ENCODE data around the gene ZG16B. TPM values are rescaled to one million over a fixed set of nuclear protein-coding genes. Genes with fewer than 3 reads are reported as not detected.

Gene ZG16B
- total RNA-seq, 1 experiment from 2014 or later, result not detected

- Mint-ChIP-seq H3K27me3 (ENCODE audit: low read depth) (peaks cover 35% of the 10 kb centered on the region), H3K4me1 (peaks cover 20% of the 10 kb centered on the region), H3K36me3 (no peaks in the 10 kb centered on the region), H3K9me3 (no peaks in the 10 kb centered on the region), H3K4me3 (no peak overlapping the region), H3K27ac (no peak overlapping the region)
- ChIA-PET POLR2A (interaction anchor here (1.0 kb wide), 1 partner anchor 123 kb away, joined by 3 read pairs; no protein-coding TSS in a partner anchor), CTCF (interaction anchor here (1.3 to 1.5 kb wide), 2 partner anchors 28 to 144 kb away, joined by 4 to 5 read pairs; no protein-coding TSS in a partner anchor)
- DNase-seq (ENCODE audit: low spot score) (peak; percentile 7), ATAC-seq (peak; percentile 24)
- TF ChIP-seq NFATC4 (CRISPR knock-in tag; IDR thresholded peaks at IDR 0.05), result no peak
- no peak for TF ChIP-seq TP53 (CRISPR knock-in tag; IDR thresholded peaks at IDR 0.05)
- TF ChIP-seq NR3C1 (CRISPR knock-in tag; conservative IDR thresholded peaks at IDR 0.05; ENCODE audit: low read depth), result no peak
- TF ChIP-seq NFE2L1 (CRISPR knock-in tag; IDR thresholded peaks at IDR 0.05), result no peak
- no peak for TF ChIP-seq HMGA2 (CRISPR knock-in tag; IDR thresholded peaks at IDR 0.05)
- no peak for TF ChIP-seq ELF4 (CRISPR knock-in tag; IDR thresholded peaks at IDR 0.05; ENCODE audit: low read depth)
- no peak for TF ChIP-seq MYBL2 (CRISPR knock-in tag; IDR thresholded peaks at IDR 0.05)
- no peak for TF ChIP-seq ZNF425 (CRISPR knock-in tag; conservative IDR thresholded peaks at IDR 0.05)
- TF ChIP-seq JUN (CRISPR knock-in tag; IDR thresholded peaks at IDR 0.05), result no peak
- no peak for TF ChIP-seq ZNF317 (CRISPR knock-in tag; IDR thresholded peaks at IDR 0.05; ENCODE audit: borderline replicate concordance, low read depth)
- no peak for TF ChIP-seq NFYB (CRISPR knock-in tag; conservative IDR thresholded peaks at IDR 0.05; ENCODE audit: low read depth)
- TF ChIP-seq FOXP1 (CRISPR knock-in tag; IDR thresholded peaks at IDR 0.05; ENCODE audit: borderline replicate concordance), result no peak
- TF ChIP-seq RORB (CRISPR knock-in tag; IDR thresholded peaks at IDR 0.05), result no peak
- TF ChIP-seq ZNF121 (CRISPR knock-in tag; IDR thresholded peaks at IDR 0.05), result no peak
- no peak for TF ChIP-seq ZNF396 (CRISPR knock-in tag; IDR thresholded peaks at IDR 0.05; ENCODE audit: borderline replicate concordance)
- TF ChIP-seq ATF3 (CRISPR knock-in tag; conservative IDR thresholded peaks at IDR 0.05), result no peak
- TF ChIP-seq E2F4 (CRISPR knock-in tag; IDR thresholded peaks at IDR 0.05; ENCODE audit: borderline replicate concordance, low read depth), result no peak
- TF ChIP-seq ZNF416 (CRISPR knock-in tag; IDR thresholded peaks at IDR 0.05), result no peak
- TF ChIP-seq E2F1 (CRISPR knock-in tag; IDR thresholded peaks at IDR 0.05), result no peak
- TF ChIP-seq ZNF512 (CRISPR knock-in tag; IDR thresholded peaks at IDR 0.05; ENCODE audit: borderline replicate concordance), result no peak
These were observed 47.3 kb upstream of the ZG16B start for GRCh38 chr16:2782583-2783351.

Data from WTC11 (cell line).